ENCODE measurements around the gene ACSF3. TPM values are rescaled to one million over a fixed set of nuclear protein-coding genes. Genes with fewer than 3 reads are reported as not detected.

Gene ACSF3
- total RNA-seq, 1 experiment from 2014 or later, result 33.5 TPM

DNA sequence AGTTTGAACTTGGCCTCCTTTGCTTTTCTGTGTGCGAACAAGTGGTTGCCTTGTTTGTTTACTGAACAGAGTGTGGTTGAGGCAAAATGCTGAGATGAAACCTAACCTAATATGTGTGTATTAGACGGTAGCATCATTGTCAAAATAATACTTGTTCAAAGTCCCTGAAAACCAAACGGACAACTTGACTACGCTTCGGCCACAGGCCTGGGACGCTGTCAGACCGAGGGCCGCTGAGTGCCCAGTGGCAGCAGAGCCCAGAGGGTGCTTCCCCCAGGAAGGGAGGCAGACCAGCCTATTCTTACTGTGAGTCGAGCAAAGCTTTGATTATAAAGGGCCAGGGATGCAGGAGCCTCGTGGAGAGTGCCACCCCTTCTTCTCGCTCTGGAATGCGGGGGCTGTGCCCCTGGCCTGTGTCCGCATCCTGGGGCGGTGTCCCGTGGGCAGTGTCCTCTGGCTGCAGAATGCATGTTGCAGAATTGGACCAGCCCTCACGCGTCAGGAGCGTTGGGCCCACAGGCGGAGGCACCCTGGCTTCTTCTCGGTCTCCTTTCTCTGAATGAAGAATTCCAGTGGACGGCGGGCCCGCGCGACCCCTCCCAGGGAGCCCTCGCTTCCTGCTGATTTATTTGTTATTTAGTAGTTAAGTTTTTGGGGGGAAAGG lies 5.2 kb downstream of the ACSF3 start:
- peaks cover 52% of the 10 kb centered on the region for H3K79me2 ChIP-seq (ENCODE audit: low read length)
- CTCF ChIA-PET, result no interaction called here

GRCh38 chr16:89099905-89100304 lies 6.3 kb downstream of the ACSF3 start:
- Histone ChIP-seq H3K4me1 (ENCODE audit: insufficient read depth, low read length) (peaks cover 2% of the 10 kb centered on the region; the same call in 1 of the 2 replicates), H3F3A (ENCODE audit: low read length, unreplicated experiment) (no peaks in the 10 kb centered on the region), H3K36me3 (ENCODE audit: low read depth, low read length) (no peaks in the 10 kb centered on the region), H3K27ac (ENCODE audit: low read length) (no peak overlapping the region), H3K9me2 (replicated peaks; ENCODE audit: low read length) (no peaks in the 10 kb centered on the region), H2AFZ (ENCODE audit: low read length) (no peak overlapping the region), H3K79me2 (ENCODE audit: low read length) (peaks cover 42% of the 10 kb centered on the region), H3K27me3 (ENCODE audit: low read length) (no peaks in the 10 kb centered on the region), H3K4me3 (ENCODE audit: low read length) (no peak overlapping the region), H3K9ac (ENCODE audit: low read length) (no peak overlapping the region), H4K20me1 (ENCODE audit: low read length) (no peaks in the 10 kb centered on the region), H3K9me3 (ENCODE audit: low read length) (no peaks in the 10 kb centered on the region), H3K4me2 (ENCODE audit: low read length) (no peak overlapping the region)
- TF ChIP-seq EZH2 (IDR thresholded peaks at IDR 0.05; ENCODE audit: low read length, unreplicated experiment) (no peak), CTCF (conservative IDR thresholded peaks at IDR 0.05; ENCODE audit: low read depth, low read length) (no peak), EZH2phosphoT487 (IDR thresholded peaks at IDR 0.05; ENCODE audit: borderline replicate concordance, low read length) (no peak)
- ChIA-PET POLR2A (ENCODE audit: unreplicated experiment) (no interaction called here), CTCF (no interaction called here)
- intact Hi-C loops (cut with micrococcal nuclease), result no loop called here
- DNase-seq (no peak), ATAC-seq (no peak)
- BruUV-seq (replicated peaks), result no TSS peak

More for the DNA sequence above, 5.2 kb downstream of the ACSF3 start:
- H3K4me3 ChIP-seq (ENCODE audit: low read length), result no peak overlapping the region
- H3K27ac ChIP-seq (ENCODE audit: low read length), result no peak overlapping the region
- no peaks in the 10 kb centered on the region for H4K20me1 ChIP-seq (ENCODE audit: low read length)
- no peaks in the 10 kb centered on the region for H3K9me2 ChIP-seq (replicated peaks; ENCODE audit: low read length)
- no peak overlapping the region for H3K9ac ChIP-seq (ENCODE audit: low read length)
- no peak overlapping the region for H3K4me2 ChIP-seq (ENCODE audit: low read length)
- no peak for DNase-seq
- no peak for TF ChIP-seq CTCF (conservative IDR thresholded peaks at IDR 0.05; ENCODE audit: low read depth, low read length)
- TF ChIP-seq EZH2 (IDR thresholded peaks at IDR 0.05; ENCODE audit: low read length, unreplicated experiment), result no peak
- TF ChIP-seq EZH2phosphoT487 (IDR thresholded peaks at IDR 0.05; ENCODE audit: borderline replicate concordance, low read length), result no peak
- no peaks in the 10 kb centered on the region for H3K9me3 ChIP-seq (ENCODE audit: low read length)
- peaks cover 7% of the 10 kb centered on the region; the same call in 1 of the 2 replicates for H3K4me1 ChIP-seq (ENCODE audit: insufficient read depth, low read length)
- intact Hi-C loops (cut with micrococcal nuclease), result no loop called here
- H3K27me3 ChIP-seq (ENCODE audit: low read length), result no peaks in the 10 kb centered on the region
- no peak for ATAC-seq
- BruUV-seq (replicated peaks), result no TSS peak
- POLR2A ChIA-PET (ENCODE audit: unreplicated experiment), result no interaction called here
- no peaks in the 10 kb centered on the region for H3F3A ChIP-seq (ENCODE audit: low read length, unreplicated experiment)
- no peak overlapping the region for H2AFZ ChIP-seq (ENCODE audit: low read length)
- no peaks in the 10 kb centered on the region for H3K36me3 ChIP-seq (ENCODE audit: low read depth, low read length)

DNA sequence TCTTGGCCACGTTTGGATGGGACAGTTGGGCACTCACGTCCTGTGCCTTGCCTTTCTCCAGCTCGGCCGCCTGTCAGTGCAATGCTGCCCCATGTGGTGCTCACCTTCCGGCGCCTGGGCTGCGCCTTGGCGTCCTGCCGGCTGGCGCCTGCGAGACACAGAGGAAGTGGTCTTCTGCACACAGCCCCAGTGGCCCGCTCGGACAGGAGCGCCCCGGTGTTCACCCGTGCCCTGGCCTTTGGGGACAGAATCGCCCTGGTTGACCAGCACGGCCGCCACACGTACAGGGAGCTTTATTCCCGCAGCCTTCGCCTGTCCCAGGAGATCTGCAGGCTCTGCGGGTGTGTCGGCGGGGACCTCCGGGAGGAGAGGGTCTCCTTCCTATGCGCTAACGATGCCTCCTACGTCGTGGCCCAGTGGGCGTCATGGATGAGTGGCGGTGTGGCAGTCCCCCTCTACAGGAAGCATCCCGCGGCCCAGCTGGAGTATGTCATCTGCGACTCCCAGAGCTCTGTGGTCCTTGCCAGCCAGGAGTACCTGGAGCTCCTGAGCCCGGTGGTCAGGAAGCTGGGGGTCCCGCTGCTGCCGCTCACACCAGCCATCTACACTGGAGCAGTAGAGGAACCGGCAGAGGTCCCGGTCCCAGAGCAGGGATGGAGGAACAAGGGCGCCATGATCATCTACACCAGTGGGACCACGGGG lies 7.1 kb downstream of the ACSF3 start:
- no peak for ATAC-seq
- TF ChIP-seq CTCF (conservative IDR thresholded peaks at IDR 0.05; ENCODE audit: low read depth, low read length) (no peak), EZH2phosphoT487 (IDR thresholded peaks at IDR 0.05; ENCODE audit: borderline replicate concordance, low read length) (no peak), EZH2 (IDR thresholded peaks at IDR 0.05; ENCODE audit: low read length, unreplicated experiment) (no peak)
- no peak for DNase-seq
- Histone ChIP-seq H3K9me3 (ENCODE audit: low read length) (no peaks in the 10 kb centered on the region), H3K4me2 (ENCODE audit: low read length) (no peak overlapping the region), H3K27me3 (ENCODE audit: low read length) (no peaks in the 10 kb centered on the region), H3F3A (ENCODE audit: low read length, unreplicated experiment) (no peaks in the 10 kb centered on the region), H3K4me1 (ENCODE audit: insufficient read depth, low read length) (no peaks in the 10 kb centered on the region), H3K9ac (ENCODE audit: low read length) (no peak overlapping the region), H3K36me3 (ENCODE audit: low read depth, low read length) (no peaks in the 10 kb centered on the region), H3K4me3 (ENCODE audit: low read length) (no peak overlapping the region), H2AFZ (ENCODE audit: low read length) (no peak overlapping the region), H3K27ac (ENCODE audit: low read length) (no peak overlapping the region), H3K9me2 (replicated peaks; ENCODE audit: low read length) (no peaks in the 10 kb centered on the region), H4K20me1 (ENCODE audit: low read length) (no peaks in the 10 kb centered on the region), H3K79me2 (ENCODE audit: low read length) (peaks cover 35% of the 10 kb centered on the region)
- no TSS peak for BruUV-seq (replicated peaks)
- POLR2A ChIA-PET (ENCODE audit: unreplicated experiment), result no interaction called here
- CTCF ChIA-PET, result no interaction called here
- intact Hi-C loops (cut with micrococcal nuclease), result no loop called here
